CD4-positive, alpha-beta T cell treated with Interleukin-10 for 1 hour (primary cell): Measurements from ENCODE around the gene METTL25B.

Experiments used
- DNase-seq: peaks from one replicate; pipeline ENCODE4 v3.0.0-alpha.2; 2020

METTL25B gene

GRCh38 chr1:156703336-156703735 lies 24.9 kb upstream of the METTL25B start:
- no peak for DNase-seq

GRCh38 chr1:156703741-156704140 lies 24.5 kb upstream of the METTL25B start:
- no peak for DNase-seq

- DNase-seq = no peak
These were observed 24.0 kb upstream of the METTL25B start for GRCh38 chr1:156704166-156704711.

- no peak for DNase-seq
These were observed 23.3 kb upstream of the METTL25B start for GRCh38 chr1:156704930-156705320.

GRCh38 chr1:156705321-156705917 lies 22.9 kb upstream of the METTL25B start, which contains the start of gene CRABP2:
Gene CRABP2, minus strand, starts transcription at chr1:156705583. Its CDS starts 137 bp downstream, at chr1:156705446.
- DNase-seq = no peak

GRCh38 chr1:156705918-156706656 lies 22.2 kb upstream of the METTL25B start:
- DNase-seq = peak; percentile 70

- DNase-seq = peak; percentile 28
These were observed 21.4 kb upstream of the METTL25B start for GRCh38 chr1:156706657-156707416.

- DNase-seq = no peak
These were observed 20.7 kb upstream of the METTL25B start for GRCh38 chr1:156707417-156708217.

GRCh38 chr1:156708218-156708661 lies 20.0 kb upstream of the METTL25B start:
- no peak for DNase-seq

GRCh38 chr1:156709031-156709430 lies 19.2 kb upstream of the METTL25B start:
- no peak for DNase-seq

- no peak for DNase-seq
These were observed 18.3 kb upstream of the METTL25B start for GRCh38 chr1:156709757-156710489.

GRCh38 chr1:156711011-156711817 lies 17.1 kb upstream of the METTL25B start:
- DNase-seq = no peak

- DNase-seq = no peak
These were observed 15.6 kb upstream of the METTL25B start for GRCh38 chr1:156712626-156713025.

GRCh38 chr1:156714830-156715229 lies 13.4 kb upstream of the METTL25B start:
- DNase-seq = no peak

GRCh38 chr1:156717351-156717750 lies 10.9 kb upstream of the METTL25B start:
- no peak for DNase-seq

GRCh38 chr1:156721131-156721530 lies 7.1 kb upstream of the METTL25B start:
- DNase-seq = no peak

- DNase-seq = no peak
These were observed 6.7 kb upstream of the METTL25B start for GRCh38 chr1:156721535-156721934.

GRCh38 chr1:156725683-156726280 lies 2.5 kb upstream of the METTL25B start:
- DNase-seq = peak; percentile 84

- DNase-seq = peak; percentile 64
These were observed 1.6 kb upstream of the METTL25B start for GRCh38 chr1:156726549-156727226.

GRCh38 chr1:156727492-156727891 lies 777 bp upstream of the METTL25B start:
- DNase-seq = no peak
